Measurements from ENCODE around the gene GHDC. TPM values are rescaled to one million over a fixed set of nuclear protein-coding genes. Genes with fewer than 3 reads are reported as not detected.

Gene GHDC
- total and polyA plus RNA-seq, 2 of the 13 experiments (the other 11 are each of a cell fraction or from before 2014, with no cell fraction given) = 15.4 to 22.5 TPM

DNA sequence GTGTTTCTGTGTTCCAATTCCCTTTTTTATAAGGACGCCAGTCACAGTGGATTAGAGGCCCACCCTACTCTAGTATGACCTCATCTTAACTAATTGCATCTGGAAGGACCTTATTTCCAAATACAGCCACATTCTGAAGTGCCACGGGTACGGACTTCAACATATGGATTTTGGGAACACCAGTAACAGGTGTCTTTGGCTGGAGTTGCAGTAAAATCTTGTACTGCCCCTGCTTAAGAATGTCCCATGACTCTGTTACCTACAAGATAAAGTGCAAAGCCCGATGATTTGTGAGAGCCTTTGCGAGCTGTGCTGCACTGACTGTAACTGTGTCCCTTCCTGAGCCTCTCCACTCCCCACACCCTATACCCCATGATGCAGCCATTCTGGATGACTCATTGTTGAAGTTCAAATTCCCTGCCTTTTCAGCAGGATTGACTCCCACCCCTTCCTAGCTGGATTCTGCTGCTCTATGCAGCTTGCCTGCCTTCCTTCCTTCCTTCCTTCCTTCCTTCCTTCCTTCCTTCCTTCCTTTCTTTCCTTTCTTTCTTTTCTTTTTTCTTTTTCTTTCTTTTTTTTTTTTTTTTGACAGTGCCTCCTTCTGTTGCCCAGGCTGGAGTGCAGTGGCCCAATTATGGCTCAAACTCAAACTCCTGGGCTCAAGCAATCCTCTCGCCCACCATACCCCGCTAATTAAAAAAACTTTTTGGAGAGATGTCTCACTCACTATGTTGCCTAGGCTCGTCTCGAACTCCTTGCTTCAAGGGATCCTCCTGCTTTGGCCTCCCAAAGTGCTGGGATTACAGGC is 11.2 kb downstream of the GHDC start (continued):
- TF ChIP-seq, protein P1, sequence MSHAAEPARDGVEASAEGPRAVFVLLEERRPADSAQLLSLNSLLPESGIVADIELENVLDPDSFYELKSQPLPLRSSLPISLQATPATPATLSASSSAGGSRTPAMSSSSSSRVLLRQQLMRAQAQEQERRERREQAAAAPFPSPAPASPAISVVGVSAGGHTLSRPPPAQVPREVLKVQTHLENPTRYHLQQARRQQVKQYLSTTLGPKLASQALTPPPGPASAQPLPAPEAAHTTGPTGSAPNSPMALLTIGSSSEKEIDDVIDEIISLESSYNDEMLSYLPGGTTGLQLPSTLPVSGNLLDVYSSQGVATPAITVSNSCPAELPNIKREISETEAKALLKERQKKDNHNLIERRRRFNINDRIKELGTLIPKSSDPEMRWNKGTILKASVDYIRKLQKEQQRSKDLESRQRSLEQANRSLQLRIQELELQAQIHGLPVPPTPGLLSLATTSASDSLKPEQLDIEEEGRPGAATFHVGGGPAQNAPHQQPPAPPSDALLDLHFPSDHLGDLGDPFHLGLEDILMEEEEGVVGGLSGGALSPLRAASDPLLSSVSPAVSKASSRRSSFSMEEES (CRISPR knock-in tag; IDR thresholded peaks at IDR 0.05) = peak; percentile 71
- peak; percentile 17; the same call in 1 of the 2 replicates for TF ChIP-seq HIVEP1 (CRISPR knock-in tag; IDR thresholded peaks at IDR 0.05)
- TF ChIP-seq THAP11 (CRISPR knock-in tag; IDR thresholded peaks at IDR 0.05) = 0 out of 2 replicates have a peak, but pooled peaks have one; percentile 39
- no peak for TF ChIP-seq KDM5A (IDR thresholded peaks at IDR 0.05; ENCODE audit: borderline replicate concordance, low read length)
- TF ChIP-seq RXRB (CRISPR knock-in tag; IDR thresholded peaks at IDR 0.05; ENCODE audit: borderline replicate concordance) = peak; percentile 48; the same call in 1 of the 2 replicates
- TF ChIP-seq RCOR2 (CRISPR knock-in tag; IDR thresholded peaks at IDR 0.05) = peak; percentile 78; the same call in 1 of the 2 replicates
- no peak for TF ChIP-seq LCORL (IDR thresholded peaks at IDR 0.05)
- TF ChIP-seq LCORL (CRISPR knock-in tag; IDR thresholded peaks at IDR 0.05) = peak; percentile 59
- TF ChIP-seq BORCS8-MEF2B (CRISPR knock-in tag; IDR thresholded peaks at IDR 0.05) = no peak
- TF ChIP-seq ZNF331 (CRISPR knock-in tag; IDR thresholded peaks at IDR 0.05) = 0 out of 2 replicates have a peak, but pooled peaks have one; percentile 7
- TF ChIP-seq ELF3 (CRISPR knock-in tag; IDR thresholded peaks at IDR 0.05) = peak; percentile 27; the same call in 1 of the 2 replicates
- TF ChIP-seq ZNF768 (CRISPR knock-in tag; IDR thresholded peaks at IDR 0.05) = peak; percentile 92
- 0 out of 2 replicates have a peak, but pooled peaks have one; percentile 15 for TF ChIP-seq HNF4A (CRISPR knock-in tag; IDR thresholded peaks at IDR 0.05)
- TF ChIP-seq MAFK (conservative IDR thresholded peaks at IDR 0.05 in 1 of 2, IDR thresholded peaks at IDR 0.05 in 1 of 2; ENCODE audit: low read length in 2 of 2) = peak; percentile 19 to 21; a peak in 2 of 4 replicates
- TF ChIP-seq, protein P2, sequence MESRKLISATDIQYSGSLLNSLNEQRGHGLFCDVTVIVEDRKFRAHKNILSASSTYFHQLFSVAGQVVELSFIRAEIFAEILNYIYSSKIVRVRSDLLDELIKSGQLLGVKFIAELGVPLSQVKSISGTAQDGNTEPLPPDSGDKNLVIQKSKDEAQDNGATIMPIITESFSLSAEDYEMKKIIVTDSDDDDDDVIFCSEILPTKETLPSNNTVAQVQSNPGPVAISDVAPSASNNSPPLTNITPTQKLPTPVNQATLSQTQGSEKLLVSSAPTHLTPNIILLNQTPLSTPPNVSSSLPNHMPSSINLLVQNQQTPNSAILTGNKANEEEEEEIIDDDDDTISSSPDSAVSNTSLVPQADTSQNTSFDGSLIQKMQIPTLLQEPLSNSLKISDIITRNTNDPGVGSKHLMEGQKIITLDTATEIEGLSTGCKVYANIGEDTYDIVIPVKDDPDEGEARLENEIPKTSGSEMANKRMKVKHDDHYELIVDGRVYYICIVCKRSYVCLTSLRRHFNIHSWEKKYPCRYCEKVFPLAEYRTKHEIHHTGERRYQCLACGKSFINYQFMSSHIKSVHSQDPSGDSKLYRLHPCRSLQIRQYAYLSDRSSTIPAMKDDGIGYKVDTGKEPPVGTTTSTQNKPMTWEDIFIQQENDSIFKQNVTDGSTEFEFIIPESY (CRISPR knock-in tag; IDR thresholded peaks at IDR 0.05) = peak; percentile 32; the same call in 1 of the 2 replicates
- peak; percentile 55 for TF ChIP-seq HDAC1 (CRISPR knock-in tag; IDR thresholded peaks at IDR 0.05)
- peak; percentile 94 for TF ChIP-seq ATF3 (CRISPR knock-in tag; IDR thresholded peaks at IDR 0.05)
- TF ChIP-seq MAX (IDR thresholded peaks at IDR 0.05) = peak; percentile 34; the same call in 1 of the 2 replicates
- peak; percentile 70; the same call in 1 of the 2 replicates for TF ChIP-seq SAP130 (CRISPR knock-in tag; IDR thresholded peaks at IDR 0.05; ENCODE audit: low read depth)
- TF ChIP-seq ZNF703 (CRISPR knock-in tag; IDR thresholded peaks at IDR 0.05; ENCODE audit: borderline replicate concordance) = no peak
- TF ChIP-seq TCF7L2 (IDR thresholded peaks at IDR 0.05; ENCODE audit: low read depth, low read length) = no peak
- TF ChIP-seq FOSL1 (CRISPR knock-in tag; IDR thresholded peaks at IDR 0.05; ENCODE audit: borderline replicate concordance) = peak; percentile 88; the same call in 1 of the 2 replicates
- TF ChIP-seq, protein P3, sequence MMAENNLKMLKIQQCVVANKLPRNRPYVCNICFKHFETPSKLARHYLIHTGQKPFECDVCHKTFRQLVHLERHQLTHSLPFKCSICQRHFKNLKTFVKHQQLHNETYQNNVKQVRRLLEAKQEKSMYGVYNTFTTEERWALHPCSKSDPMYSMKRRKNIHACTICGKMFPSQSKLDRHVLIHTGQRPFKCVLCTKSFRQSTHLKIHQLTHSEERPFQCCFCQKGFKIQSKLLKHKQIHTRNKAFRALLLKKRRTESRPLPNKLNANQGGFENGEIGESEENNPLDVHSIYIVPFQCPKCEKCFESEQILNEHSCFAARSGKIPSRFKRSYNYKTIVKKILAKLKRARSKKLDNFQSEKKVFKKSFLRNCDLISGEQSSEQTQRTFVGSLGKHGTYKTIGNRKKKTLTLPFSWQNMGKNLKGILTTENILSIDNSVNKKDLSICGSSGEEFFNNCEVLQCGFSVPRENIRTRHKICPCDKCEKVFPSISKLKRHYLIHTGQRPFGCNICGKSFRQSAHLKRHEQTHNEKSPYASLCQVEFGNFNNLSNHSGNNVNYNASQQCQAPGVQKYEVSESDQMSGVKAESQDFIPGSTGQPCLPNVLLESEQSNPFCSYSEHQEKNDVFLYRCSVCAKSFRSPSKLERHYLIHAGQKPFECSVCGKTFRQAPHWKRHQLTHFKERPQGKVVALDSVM (CRISPR knock-in tag; IDR thresholded peaks at IDR 0.05) = peak; percentile 78
- TF ChIP-seq HNF4G (IDR thresholded peaks at IDR 0.05; ENCODE audit: borderline replicate concordance, low read depth, low read length) = peak; percentile 41; the same call in 1 of the 2 replicates
- TF ChIP-seq HNF4G (CRISPR knock-in tag; IDR thresholded peaks at IDR 0.05; ENCODE audit: borderline replicate concordance, low read depth) = peak; percentile 50; the same call in 1 of the 2 replicates
